Naive B cell (primary cell): ENCODE measurements around the gene TFEB. TPM values are rescaled to one million over a fixed set of nuclear protein-coding genes. Genes with fewer than 3 reads are reported as not detected.
A peak's percentile ranks its signal among the peaks of the same experiment; 100 is the strongest.

Source experiments
- ATAC-seq, 2 donors: fragments of 150-1000 bp; cut with Tn5 transposase; 2 replicates each; pipeline ENCODE4 v1.10.0; 2021; ENCODE audit warnings: low read depth in 2 of 2, mild to moderate bottlenecking in 2 of 2, moderate library complexity in 2 of 2
- DNase-seq: peaks from one replicate; pipeline ENCODE4 v3.0.0; 2022
- H3K27ac Mint-ChIP-seq, 6 donors: one replicate each; pipeline ENCODE4 v1.8.0; 2020 to 2022; ENCODE audit warnings: mild to moderate bottlenecking in 6 of 6, mixed read lengths in 6 of 6, moderate library complexity in 5 of 6, inconsistent platforms in 2 of 6
- H3K27me3 Mint-ChIP-seq, 3 donors: one replicate each; pipeline ENCODE4 v1.8.0; 2021 to 2022; ENCODE audit warnings: mixed read lengths in 3 of 3, mild to moderate bottlenecking in 1 of 3
- H3K36me3 Mint-ChIP-seq, 2 donors: one replicate each; pipeline ENCODE4 v1.8.0; 2020 to 2022; ENCODE audit warnings: mixed read lengths in 2 of 2, inconsistent platforms in 1 of 2, mild to moderate bottlenecking in 1 of 2
- H3K4me1 Mint-ChIP-seq, 3 donors: one replicate each; pipeline ENCODE4 v1.8.0; 2020 to 2022; ENCODE audit warnings: mixed read lengths in 3 of 3, inconsistent platforms in 1 of 3, mild to moderate bottlenecking in 1 of 3, moderate library complexity in 1 of 3
- H3K4me3 Mint-ChIP-seq, 8 donors: one replicate each; pipeline ENCODE4 v1.8.0; 2020 to 2022; ENCODE audit warnings: mild to moderate bottlenecking in 8 of 8, mixed read lengths in 8 of 8, moderate library complexity in 8 of 8, inconsistent platforms in 2 of 8
- H3K9me3 Mint-ChIP-seq, 7 donors: one replicate each; pipeline ENCODE4 v1.8.0; 2020 to 2022; ENCODE audit warnings: mixed read lengths in 7 of 7, mild to moderate bottlenecking in 5 of 7, inconsistent platforms in 2 of 7, moderate library complexity in 1 of 7
- polyA plus RNA-seq, 6 donors: library from polyadenylated mRNA; unstranded; fragments of 300-500 nt; fragmentation: Illumina TruSeq; gene quantifications; one replicate each; pipeline ENCODE4 v1.2.3, GENCODE V29; 2021; ENCODE audit warnings: low read depth in 6 of 6

Gene TFEB
- polyA plus RNA-seq, 6 donors from 2014 or later, result 52.3 to 145 (median 72.6) TPM

- no peaks in the 10 kb centered on the region for H3K9me3 Mint-ChIP-seq
- ATAC-seq (no peak), DNase-seq (no peak)
- no peaks in the 10 kb centered on the region for H3K36me3 Mint-ChIP-seq
- H3K27me3 Mint-ChIP-seq, result peaks cover 26 to 50% (median 38%) of the 10 kb centered on the region in 3 donors
- H3K27ac Mint-ChIP-seq, result no peak overlapping the region
- no peaks in the 10 kb centered on the region for H3K4me1 Mint-ChIP-seq
- peak overlapping the region in 1 of 8 donors; percentile 70 for H3K4me3 Mint-ChIP-seq
These were observed 82.3 kb downstream of the TFEB start for GRCh38 chr6:41652866-41653652.

DNA sequence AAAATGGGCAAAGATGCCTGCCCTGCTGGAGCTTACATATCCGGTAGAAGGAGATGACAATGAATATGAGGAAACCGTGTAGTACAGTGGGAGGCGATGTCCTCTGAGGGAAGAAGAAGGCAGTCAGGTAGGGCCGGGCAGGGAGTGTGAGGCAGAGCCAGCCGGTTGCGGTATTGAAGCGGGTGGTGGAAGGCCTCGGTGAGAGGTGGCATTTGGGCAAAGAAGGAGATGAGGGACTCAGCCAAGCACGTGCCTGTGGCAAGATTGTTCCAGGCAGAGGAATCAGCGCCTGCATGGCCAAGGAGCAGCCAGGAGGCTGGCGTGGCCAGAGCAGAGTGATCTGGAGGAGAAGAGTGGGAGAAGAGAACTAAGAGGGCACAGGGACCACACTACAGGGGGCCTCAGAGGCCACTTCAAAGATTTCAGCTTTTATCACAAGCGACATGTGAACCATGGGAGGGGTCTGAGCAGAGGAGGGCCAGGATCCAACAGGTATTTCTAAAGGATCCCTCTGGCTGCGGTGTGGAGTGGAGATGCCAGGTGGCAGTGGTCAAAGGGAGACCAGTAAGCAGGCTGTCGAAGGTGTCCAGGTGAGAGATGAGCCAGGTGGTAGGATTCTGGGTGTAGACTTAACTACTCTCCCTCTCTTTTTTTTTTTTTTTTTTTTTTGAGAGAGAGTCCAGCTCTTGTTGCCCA lies 83.3 kb downstream of the TFEB start:
- Mint-ChIP-seq H3K27ac (peak overlapping the region in 2 of 6 donors; percentile 4 to 73), H3K4me1 (no peaks in the 10 kb centered on the region)
- no peak for ATAC-seq

GRCh38 chr6:41651246-41651961 lies 84.0 kb downstream of the TFEB start:
- H3K27ac Mint-ChIP-seq, result peak overlapping the region in 1 of 6 donors; percentile 73
- ATAC-seq, result no peak
- no peaks in the 10 kb centered on the region for H3K4me1 Mint-ChIP-seq
- peaks cover 27 to 48% (median 29%) of the 10 kb centered on the region in 3 donors for H3K27me3 Mint-ChIP-seq
- H3K9me3 Mint-ChIP-seq, result no peaks in the 10 kb centered on the region
- no peak for DNase-seq
- H3K36me3 Mint-ChIP-seq, result no peaks in the 10 kb centered on the region
- H3K4me3 Mint-ChIP-seq, result no peak overlapping the region

More for the DNA sequence above, 83.3 kb downstream of the TFEB start:
- no peaks in the 10 kb centered on the region for H3K9me3 Mint-ChIP-seq
- no peaks in the 10 kb centered on the region for H3K36me3 Mint-ChIP-seq
- no peak overlapping the region for H3K4me3 Mint-ChIP-seq
- H3K27me3 Mint-ChIP-seq, result peaks cover 27 to 44% (median 32%) of the 10 kb centered on the region in 3 donors
- no peak for DNase-seq

DNA sequence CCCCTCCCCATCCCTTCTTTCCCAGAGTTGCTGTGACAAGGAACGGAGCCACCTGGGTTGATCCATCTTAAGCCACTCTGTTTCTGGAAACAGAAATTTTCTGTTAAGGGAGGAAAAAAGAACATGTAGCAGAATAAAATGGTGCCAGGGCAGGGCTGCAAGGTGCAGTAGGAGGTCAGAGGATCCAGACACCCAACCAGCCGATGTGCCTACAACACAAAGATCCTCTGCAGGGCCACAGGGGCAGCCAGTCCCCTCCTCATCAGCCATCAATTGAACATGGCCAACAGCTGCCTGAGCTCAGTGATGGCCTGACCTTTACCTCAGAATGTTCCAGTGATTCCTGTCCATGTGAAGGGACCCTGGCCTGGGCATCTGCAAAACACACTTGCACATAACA lies 85.3 kb downstream of the TFEB start:
- Mint-ChIP-seq H3K9me3 (no peaks in the 10 kb centered on the region), H3K4me1 (no peaks in the 10 kb centered on the region), H3K36me3 (no peaks in the 10 kb centered on the region), H3K27ac (no peak overlapping the region), H3K4me3 (no peak overlapping the region), H3K27me3 (peaks cover 18 to 49% (median 31%) of the 10 kb centered on the region in 3 donors)
- DNase-seq (no peak), ATAC-seq (no peak)

- Mint-ChIP-seq H3K9me3 (no peaks in the 10 kb centered on the region), H3K27me3 (peaks cover 18 to 49% (median 31%) of the 10 kb centered on the region in 3 donors), H3K4me1 (no peaks in the 10 kb centered on the region), H3K4me3 (no peak overlapping the region), H3K27ac (no peak overlapping the region), H3K36me3 (no peaks in the 10 kb centered on the region)
- no peak for DNase-seq
- ATAC-seq, result no peak
These were observed 85.8 kb downstream of the TFEB start for GRCh38 chr6:41649596-41649995.

DNA sequence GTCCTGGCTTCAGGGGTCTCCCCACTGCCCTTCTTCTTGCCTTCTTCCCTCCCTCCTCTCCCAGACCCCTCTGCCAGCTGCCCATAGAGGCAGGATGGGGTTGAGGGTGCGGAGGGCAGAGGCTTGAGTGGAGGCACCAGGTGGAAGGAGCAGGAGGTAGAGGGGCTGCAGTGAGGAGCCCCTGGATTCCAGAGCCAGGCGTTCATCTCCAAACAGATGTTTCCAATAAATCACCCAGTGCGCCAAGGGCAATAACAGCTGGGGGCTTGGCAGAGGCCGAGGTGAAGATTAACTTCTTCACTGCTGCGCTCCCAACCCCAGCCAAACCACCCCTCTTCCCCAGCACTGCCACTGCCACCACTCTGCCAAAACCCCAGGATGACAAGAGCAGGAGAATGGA lies 86.5 kb downstream of the TFEB start:
- no peaks in the 10 kb centered on the region for H3K9me3 Mint-ChIP-seq

GRCh38 chr6:41648070-41648585 lies 87.3 kb downstream of the TFEB start:
- H3K27me3 Mint-ChIP-seq, result peaks cover 19 to 50% (median 32%) of the 10 kb centered on the region in 3 donors
- DNase-seq (no peak), ATAC-seq (no peak)
- no peaks in the 10 kb centered on the region for H3K4me1 Mint-ChIP-seq
- no peak overlapping the region for H3K27ac Mint-ChIP-seq
- H3K9me3 Mint-ChIP-seq, result no peaks in the 10 kb centered on the region
- no peaks in the 10 kb centered on the region for H3K36me3 Mint-ChIP-seq
- no peak overlapping the region for H3K4me3 Mint-ChIP-seq

More for the DNA sequence above, 86.5 kb downstream of the TFEB start:
- ATAC-seq, result no peak
- H3K4me1 Mint-ChIP-seq, result no peaks in the 10 kb centered on the region
- no peak overlapping the region for H3K4me3 Mint-ChIP-seq
- no peak overlapping the region for H3K27ac Mint-ChIP-seq
- no peak for DNase-seq
- peaks cover 19 to 52% (median 29%) of the 10 kb centered on the region in 3 donors for H3K27me3 Mint-ChIP-seq
- no peaks in the 10 kb centered on the region for H3K36me3 Mint-ChIP-seq

GRCh38 chr6:41647061-41647511 lies 88.3 kb downstream of the TFEB start:
- no peak for ATAC-seq
- Mint-ChIP-seq H3K4me3 (no peak overlapping the region), H3K27me3 (peaks cover 14 to 52% (median 42%) of the 10 kb centered on the region in 3 donors), H3K4me1 (no peaks in the 10 kb centered on the region), H3K36me3 (no peaks in the 10 kb centered on the region), H3K27ac (no peak overlapping the region), H3K9me3 (no peaks in the 10 kb centered on the region)
- no peak for DNase-seq

- H3K27ac Mint-ChIP-seq, result no peak overlapping the region
- no peaks in the 10 kb centered on the region for H3K9me3 Mint-ChIP-seq
- ATAC-seq (no peak), DNase-seq (no peak)
- H3K4me3 Mint-ChIP-seq, result no peak overlapping the region
- H3K27me3 Mint-ChIP-seq, result peaks cover 18 to 54% (median 51%) of the 10 kb centered on the region in 3 donors
- H3K4me1 Mint-ChIP-seq, result no peaks in the 10 kb centered on the region
- no peaks in the 10 kb centered on the region for H3K36me3 Mint-ChIP-seq
These were observed 89.2 kb downstream of the TFEB start for GRCh38 chr6:41646026-41646795.

GRCh38 chr6:41645007-41645618 lies 90.3 kb downstream of the TFEB start:
- Mint-ChIP-seq H3K4me1 (peaks cover 0 to 2% (median 0%) of the 10 kb centered on the region in 3 donors), H3K4me3 (peak overlapping the region in 1 of 8 donors; percentile 4), H3K27ac (peak overlapping the region in 1 of 6 donors; percentile 88), H3K9me3 (no peaks in the 10 kb centered on the region), H3K36me3 (no peaks in the 10 kb centered on the region), H3K27me3 (peaks cover 26 to 65% (median 62%) of the 10 kb centered on the region in 3 donors)
- DNase-seq (no peak), ATAC-seq (no peak)

DNA sequence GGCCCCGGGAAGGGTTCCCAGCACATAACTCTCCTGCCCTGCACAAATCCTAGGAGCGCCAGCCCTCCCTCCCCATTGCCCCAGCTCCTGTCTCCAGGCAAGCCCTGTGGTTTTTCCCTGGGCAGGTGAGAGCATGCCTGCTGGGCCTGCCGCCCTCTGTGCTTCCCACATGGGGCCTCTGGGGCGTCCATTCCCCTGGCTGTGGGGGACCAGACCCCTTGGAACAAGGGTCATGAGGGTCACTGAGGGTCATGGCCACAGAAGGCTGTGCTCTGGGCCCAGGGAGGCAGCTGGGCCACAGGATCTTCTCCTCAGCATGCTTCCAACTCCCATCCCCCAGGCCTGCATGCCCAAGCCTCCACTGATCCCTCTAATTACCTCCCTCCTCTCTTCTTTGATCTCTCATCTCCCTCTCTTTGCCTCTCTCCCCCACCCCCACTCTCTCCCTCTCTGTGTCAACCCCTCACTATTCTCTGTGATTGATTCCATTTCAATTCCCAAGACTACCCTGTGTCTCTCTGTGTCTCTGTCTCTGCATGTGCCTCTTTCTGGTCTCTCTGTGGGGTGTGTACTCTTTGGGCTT lies 91.0 kb downstream of the TFEB start:
- Mint-ChIP-seq H3K4me3 (peak overlapping the region in 2 of 8 donors; percentile 4 to 26), H3K4me1 (peaks cover 0 to 6% (median 0%) of the 10 kb centered on the region in 3 donors), H3K27me3 (peaks cover 33 to 72% (median 66%) of the 10 kb centered on the region in 3 donors), H3K27ac (peak overlapping the region in 1 of 6 donors; percentile 88), H3K36me3 (no peaks in the 10 kb centered on the region), H3K9me3 (no peaks in the 10 kb centered on the region)
- DNase-seq (no peak), ATAC-seq (no peak)

DNA sequence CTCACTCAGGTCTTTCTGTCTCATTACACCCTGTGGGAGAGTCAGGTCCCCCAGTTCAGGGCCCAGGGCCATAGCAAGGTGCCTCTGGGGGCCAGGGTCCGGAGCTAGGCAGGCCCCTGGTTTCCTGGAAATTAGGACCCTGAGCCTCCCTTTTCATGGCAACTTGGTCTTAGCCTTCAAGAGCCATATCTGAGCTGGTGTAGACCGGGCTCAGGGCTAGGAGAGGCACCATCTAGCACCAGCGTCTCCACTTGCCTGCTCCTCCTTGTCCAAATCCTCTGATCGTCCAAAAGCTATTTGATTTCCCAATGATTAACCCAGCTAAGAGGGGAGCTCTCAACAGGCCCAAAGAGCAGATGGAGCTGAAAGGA lies 91.5 kb downstream of the TFEB start:
- Mint-ChIP-seq H3K4me1 (peaks cover 0 to 11% (median 0%) of the 10 kb centered on the region in 3 donors), H3K27me3 (peaks cover 36 to 77% (median 69%) of the 10 kb centered on the region in 3 donors), H3K9me3 (no peaks in the 10 kb centered on the region), H3K4me3 (no peak overlapping the region), H3K27ac (no peak overlapping the region), H3K36me3 (no peaks in the 10 kb centered on the region)
- no peak for ATAC-seq
- no peak for DNase-seq
